Thoracic aorta (tissue), 2 donors: ENCODE measurements around the gene WWC2. TPM values are rescaled to one million over a fixed set of nuclear protein-coding genes. Genes with fewer than 3 reads are reported as not detected.

Experiments
- ATAC-seq: fragments of 150-250 bp; one replicate; pipeline ENCODE4 v1.8.0; 2017; ENCODE audit warnings: low read depth; ENCODE audit not compliant: insufficient number of reproducible peaks, low FRiP score
- DNase-seq: peaks from one replicate; pipeline ENCODE4 v3.0.0-alpha.2; 2020; ENCODE audit warnings: low spot score
- H3K27ac ChIP-seq, 2 donors: fragments of 200-600 bp; sonication (generic); 1 replicate in 1 of 2; 2 replicates in 1 of 2; pipeline ENCODE4 v1.5.1; 2016; ENCODE audit warnings: mild to moderate bottlenecking in 2 of 2, moderate library complexity in 2 of 2
- H3K27me3 ChIP-seq: fragments of 200-600 bp; sonication (generic); replicated peaks from 2 replicates; pipeline ENCODE4 v1.6.0; 2016; ENCODE audit warnings: mild to moderate bottlenecking; ENCODE audit not compliant: insufficient read depth
- H3K36me3 ChIP-seq: fragments of 200-600 bp; sonication (generic); one replicate; pipeline ENCODE4 v1.5.1; 2016
- H3K4me1 ChIP-seq, 2 donors: fragments of 200-600 bp; sonication (generic); 1 replicate in 1 of 2; 2 replicates in 1 of 2; pipeline versions ENCODE4 v1.5.1 to v1.6.0; 2016; ENCODE audit warnings: low read depth in 2 of 2, mild to moderate bottlenecking in 1 of 2; ENCODE audit not compliant: control insufficient read depth in 1 of 2
- H3K4me3 ChIP-seq: fragments of 200-600 bp; sonication (generic); 2 replicates; pipeline ENCODE4 v1.5.1; 2016; ENCODE audit warnings: mild to moderate bottlenecking
- H3K9me3 ChIP-seq: fragments of 200-600 bp; sonication (generic); 2 replicates; pipeline ENCODE4 v1.5.1; 2016
- CTCF ChIP-seq: fragments of 200-600 bp; sonication (generic); IDR thresholded peaks from one replicate; pipeline ENCODE4 v1.5.1; 2019; ENCODE audit warnings: antibody characterized with exemption
- total RNA-seq, 2 donors: library from RNA; depleted of rRNA; stranded (reverse); fragments of >200 nt; gene quantifications; one replicate each; pipeline versions ENCODE4 v1.1.0 to v1.2.3, GENCODE V29; 2016

Gene WWC2
- total RNA-seq, 2 donors from 2014 or later: 21.1 to 44.8 TPM

GRCh38 chr4:183349673-183350072 is 250.6 kb downstream of the WWC2 start:
- no peak overlapping the region for H3K27ac ChIP-seq
- H3K4me3 ChIP-seq: no peak overlapping the region
- no peaks in the 10 kb centered on the region for H3K9me3 ChIP-seq
- no peaks in the 10 kb centered on the region for H3K27me3 ChIP-seq
- H3K36me3 ChIP-seq: no peaks in the 10 kb centered on the region
- ATAC-seq: no peak
- H3K4me1 ChIP-seq: no peaks in the 10 kb centered on the region
- TF ChIP-seq CTCF: no peak
- no peak for DNase-seq

GRCh38 chr4:183350317-183351071 is 251.4 kb downstream of the WWC2 start:
- Histone ChIP-seq H3K4me1 (no peaks in the 10 kb centered on the region), H3K9me3 (no peaks in the 10 kb centered on the region), H3K4me3 (no peak overlapping the region), H3K27ac (no peak overlapping the region), H3K27me3 (no peaks in the 10 kb centered on the region), H3K36me3 (no peaks in the 10 kb centered on the region)
- ATAC-seq (no peak), DNase-seq (no peak)
- TF ChIP-seq CTCF: no peak

- TF ChIP-seq CTCF: no peak
- no peaks in the 10 kb centered on the region for H3K9me3 ChIP-seq
- no peaks in the 10 kb centered on the region for H3K27me3 ChIP-seq
- no peak for DNase-seq
- H3K4me3 ChIP-seq: no peak overlapping the region
- ATAC-seq: no peak
- H3K36me3 ChIP-seq: no peaks in the 10 kb centered on the region
- H3K4me1 ChIP-seq: no peaks in the 10 kb centered on the region
- no peak overlapping the region for H3K27ac ChIP-seq
Measured at GRCh38 chr4:183352546-183352945, 253.5 kb downstream of the WWC2 start.

GRCh38 chr4:183353557-183353956 is 254.5 kb downstream of the WWC2 start:
- Histone ChIP-seq H3K27ac (no peak overlapping the region), H3K4me1 (no peaks in the 10 kb centered on the region), H3K27me3 (no peaks in the 10 kb centered on the region), H3K9me3 (no peaks in the 10 kb centered on the region), H3K4me3 (no peak overlapping the region), H3K36me3 (no peaks in the 10 kb centered on the region)
- no peak for ATAC-seq
- no peak for DNase-seq
- TF ChIP-seq CTCF: no peak

DNA sequence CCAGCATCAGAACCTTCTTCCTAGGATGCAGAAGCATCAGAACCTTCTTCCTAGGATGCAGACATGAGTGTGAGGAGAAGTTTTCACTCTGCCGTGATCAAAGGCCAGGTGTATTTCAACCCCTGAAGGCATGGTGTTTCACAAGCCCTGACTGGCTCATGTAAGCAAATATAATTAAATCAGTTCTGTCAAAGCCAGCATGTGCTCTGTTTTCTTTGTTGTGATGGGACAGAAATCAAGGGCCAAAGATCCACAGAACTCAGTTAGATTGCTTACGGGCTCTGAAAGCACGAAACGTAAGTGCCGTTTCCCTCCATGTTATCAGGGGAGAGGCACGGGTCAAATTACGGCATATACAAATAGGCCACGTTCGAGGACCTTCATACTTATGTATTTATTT is 255.2 kb downstream of the WWC2 start:
- Histone ChIP-seq H3K4me3 (no peak overlapping the region), H3K27me3 (no peaks in the 10 kb centered on the region), H3K9me3 (no peaks in the 10 kb centered on the region), H3K27ac (no peak overlapping the region), H3K4me1 (no peaks in the 10 kb centered on the region), H3K36me3 (no peaks in the 10 kb centered on the region)
- TF ChIP-seq CTCF: no peak
- DNase-seq (no peak), ATAC-seq (no peak)
